H4 (cell line): ENCODE measurements around the gene SCFD2. TPM values are rescaled to one million over a fixed set of nuclear protein-coding genes. Genes with fewer than 3 reads are reported as not detected.
"Not testable (repeated sequence)": the region's sequence is repeated elsewhere in the genome, so short reads cannot be mapped to it uniquely, and the experiment has no call there.

Experiments
- DNase-seq: peaks from one replicate; pipeline ENCODE4 v3.0.0-alpha.2; 2015; ENCODE audit warnings: low spot score
- total RNA-seq: library from RNA; depleted of rRNA; stranded (reverse); fragments of >200 nt; shearing (Covaris generic); gene quantifications from 2 replicates; pipeline ENCODE4 v1.2.3, GENCODE V29; 2014

The SCFD2 gene
- total RNA-seq, 1 experiment from 2014 or later: 15.6 TPM

DNA sequence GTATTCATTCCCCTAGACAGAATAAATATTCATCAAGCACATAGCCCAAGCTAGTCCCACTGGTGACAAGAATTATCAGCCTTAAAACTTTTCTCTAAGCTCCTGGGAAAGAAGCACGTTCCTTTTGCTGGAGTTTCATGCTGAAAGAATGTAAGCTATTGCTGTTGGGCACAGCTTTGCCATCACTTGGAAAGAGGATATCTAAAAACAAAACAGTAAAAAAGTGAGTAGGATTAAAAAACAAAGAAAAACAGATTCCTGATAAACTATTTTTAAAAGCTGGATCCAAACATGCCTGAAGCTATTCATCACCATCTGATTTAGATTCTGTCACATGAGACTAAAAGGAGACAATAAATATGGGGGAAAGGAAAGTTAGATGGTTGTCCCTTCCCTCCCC lies 176.8 kb downstream of the SCFD2 start:
- DNase-seq: no peak

GRCh38 chr4:53186714-53187358 lies 179.0 kb downstream of the SCFD2 start:
- DNase-seq: no peak

GRCh38 chr4:53185869-53186585 lies 179.8 kb downstream of the SCFD2 start:
- DNase-seq: no peak

DNA sequence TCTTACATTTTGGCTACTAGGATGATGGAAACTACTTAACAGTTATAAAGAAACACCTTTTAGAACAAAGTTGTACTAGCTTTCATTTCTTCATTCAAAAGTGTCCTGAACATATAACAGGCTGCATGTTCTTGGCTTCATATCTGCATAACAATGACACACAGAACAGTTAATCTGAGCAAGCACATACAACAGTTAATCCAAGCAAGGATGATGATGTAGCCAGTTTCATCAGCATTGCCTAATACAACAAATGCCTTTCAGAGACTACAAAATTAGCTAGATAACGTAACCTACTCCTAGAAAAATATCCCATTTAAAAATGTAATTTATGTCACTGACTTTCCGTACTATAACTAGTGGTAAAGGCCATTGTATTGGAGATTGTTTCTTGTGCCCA lies 182.1 kb downstream of the SCFD2 start:
- no peak for DNase-seq

- DNase-seq: not testable (repeated sequence)
Measured at GRCh38 chr4:53177751-53178150, 188.1 kb downstream of the SCFD2 start.

- no peak for DNase-seq
Measured at GRCh38 chr4:53175640-53176039, 190.2 kb downstream of the SCFD2 start.

DNA sequence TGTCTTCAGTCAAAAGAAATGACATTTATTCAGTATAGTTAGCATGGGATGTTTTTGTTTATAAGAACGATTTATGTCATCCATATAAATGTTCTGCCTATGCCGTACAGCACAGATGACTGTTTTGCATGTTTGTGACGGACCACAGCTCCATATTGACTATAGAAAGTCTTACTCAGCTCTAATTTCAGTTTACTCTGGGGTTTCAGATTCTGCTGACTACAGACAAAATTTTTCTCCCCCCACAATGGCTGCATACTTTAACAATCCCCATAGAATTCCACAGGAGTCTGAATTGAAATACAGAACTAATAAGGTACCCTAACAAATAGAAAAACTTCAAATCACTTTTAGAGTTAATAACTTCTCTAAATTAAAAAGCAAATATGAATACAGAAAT lies 191.0 kb downstream of the SCFD2 start:
- DNase-seq: no peak

- DNase-seq: no peak
Measured at GRCh38 chr4:53173576-53173975, 192.3 kb downstream of the SCFD2 start.

DNA sequence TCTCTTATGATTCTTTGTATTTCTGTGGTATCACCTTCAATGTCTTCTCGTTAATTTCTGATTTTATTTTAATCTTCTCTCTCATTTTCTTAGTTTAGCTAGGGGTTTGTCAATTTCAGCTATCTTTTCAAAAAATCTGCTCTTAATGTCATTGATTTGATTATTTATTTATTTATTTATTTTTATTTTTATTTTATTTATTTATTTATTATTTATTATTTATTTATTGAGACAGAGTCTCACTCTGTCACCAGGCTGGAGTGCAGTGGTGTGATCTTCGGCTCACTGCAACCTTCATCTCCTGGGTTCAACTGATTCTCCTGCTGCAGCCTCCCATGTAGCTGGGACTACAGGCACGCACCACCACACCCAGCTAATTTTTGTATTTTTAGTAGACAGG lies 194.1 kb downstream of the SCFD2 start:
- no peak for DNase-seq

DNA sequence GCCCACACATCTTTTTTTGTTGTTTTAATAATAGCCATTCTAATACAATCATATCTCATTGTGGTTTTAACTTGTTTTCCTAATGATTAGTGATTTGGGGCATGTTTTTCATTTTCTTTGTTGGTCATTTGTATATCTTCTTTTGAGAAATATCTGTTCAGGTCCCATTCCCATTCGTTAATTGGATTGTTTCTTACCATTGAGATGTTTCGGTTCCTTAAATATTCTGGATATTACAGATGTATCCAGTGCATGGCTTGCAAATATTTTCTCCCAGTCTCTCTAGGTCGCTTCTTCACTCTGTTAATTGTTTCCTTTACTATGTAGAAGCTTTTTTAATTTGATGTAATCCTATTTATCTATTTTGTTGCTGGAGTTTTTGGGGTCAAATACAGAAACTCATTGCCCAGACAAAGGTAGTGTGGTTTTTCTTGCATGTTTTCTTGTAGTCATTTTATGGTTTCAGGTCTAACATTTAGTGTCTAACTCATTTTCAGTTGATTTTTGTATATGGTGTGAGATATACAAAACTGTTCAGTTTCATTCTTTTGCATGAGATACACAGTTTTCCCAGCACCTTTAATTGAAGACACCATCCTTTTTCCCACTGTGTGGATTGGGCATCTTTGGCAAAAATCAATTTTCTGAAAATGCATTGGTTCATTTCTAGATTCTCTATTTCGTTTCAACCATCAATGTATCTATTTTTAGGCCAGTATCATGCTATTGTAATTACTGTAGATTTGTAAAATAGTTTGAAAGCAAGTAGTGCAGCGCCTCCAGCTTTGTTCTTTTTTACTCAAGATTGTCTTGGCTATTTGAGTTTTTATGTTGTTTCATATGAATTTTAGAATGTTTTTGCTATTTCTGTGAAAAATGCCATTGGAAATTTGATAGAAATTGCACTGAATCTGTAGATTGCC lies 195.9 kb downstream of the SCFD2 start:
- no peak for DNase-seq

DNA sequence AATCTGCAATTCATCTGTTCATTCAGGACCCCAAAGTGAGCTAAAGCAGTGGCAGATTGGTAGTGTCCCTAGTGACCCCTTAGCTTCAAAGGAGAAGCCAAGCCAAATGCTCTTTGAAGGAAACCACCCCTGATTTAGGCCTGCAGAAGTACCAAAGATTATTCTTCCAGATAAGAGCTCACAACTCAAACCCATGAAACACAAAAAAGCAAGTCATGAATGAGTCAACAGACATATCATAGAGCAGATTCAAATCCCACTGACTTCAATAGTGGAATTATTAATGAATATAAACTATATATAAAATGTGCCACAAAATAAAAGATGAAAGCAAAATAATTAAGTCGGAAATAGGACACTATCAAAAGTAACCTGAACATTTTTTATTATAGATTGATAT lies 197.6 kb downstream of the SCFD2 start:
- DNase-seq: no peak

GRCh38 chr4:53162969-53163368 lies 202.9 kb downstream of the SCFD2 start:
- DNase-seq: no peak

DNA sequence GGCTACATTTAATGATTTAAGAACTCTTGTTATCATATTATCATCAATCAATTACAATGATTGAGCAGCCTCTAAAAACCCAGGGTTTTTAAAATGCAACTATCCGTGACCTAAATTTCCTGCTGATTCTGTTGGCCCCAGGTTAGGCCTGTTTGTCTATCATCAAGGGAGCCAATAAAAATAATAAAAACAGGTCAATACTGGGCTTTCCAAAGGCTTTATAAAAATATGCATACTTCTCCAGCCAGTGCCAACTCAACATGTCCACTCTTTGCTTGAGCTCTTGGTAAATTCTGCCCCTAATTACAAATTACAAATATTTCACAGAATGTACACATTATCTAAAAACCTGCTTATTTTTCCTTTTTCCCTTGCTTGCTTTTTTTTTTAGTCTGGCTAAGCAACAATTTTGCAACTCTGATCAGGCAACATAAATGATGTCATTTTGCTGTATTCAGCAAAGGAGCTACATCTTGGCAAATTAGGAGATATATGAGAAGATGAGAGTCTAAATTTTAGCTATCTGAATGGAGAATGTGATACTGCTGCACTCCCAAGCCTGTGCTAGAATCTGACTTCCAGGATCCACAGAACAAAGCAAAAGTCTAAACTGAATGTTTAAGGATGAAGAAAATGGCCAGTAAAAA lies 204.0 kb downstream of the SCFD2 start:
- DNase-seq: no peak

DNA sequence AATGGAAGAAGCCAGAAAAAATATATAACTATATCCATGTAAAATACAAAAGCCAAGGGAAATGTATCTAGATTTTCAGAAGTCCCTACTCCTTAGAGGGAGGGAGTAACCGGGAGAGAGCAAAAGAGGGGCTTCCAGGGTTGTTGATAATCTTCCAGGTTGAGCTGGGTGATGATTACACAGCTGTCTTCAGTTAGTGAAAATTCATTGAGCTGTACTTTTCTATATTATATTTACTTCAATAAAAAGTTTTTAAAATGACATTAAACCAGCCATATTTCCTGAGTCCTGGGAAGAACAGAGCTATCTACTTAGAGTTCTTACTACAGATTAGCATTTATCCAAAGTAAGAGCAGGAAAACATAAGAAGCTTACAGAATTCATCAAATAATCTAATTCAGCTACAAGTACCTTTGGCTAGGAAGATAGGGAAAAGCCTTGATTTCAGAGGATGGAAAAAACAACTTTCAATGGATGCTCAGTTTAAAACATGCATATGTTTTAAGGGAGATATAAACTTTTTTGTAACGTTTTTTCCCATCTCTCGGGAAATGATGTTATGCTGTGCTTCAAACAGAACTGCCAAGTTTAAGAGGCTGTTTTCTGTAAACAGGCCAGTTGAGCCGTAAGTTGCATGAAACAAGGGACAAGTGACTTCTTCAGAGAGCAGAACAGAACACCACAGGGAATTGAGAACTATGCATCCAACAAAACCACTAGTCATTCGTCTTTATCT lies 204.6 kb downstream of the SCFD2 start:
- DNase-seq: no peak

DNA sequence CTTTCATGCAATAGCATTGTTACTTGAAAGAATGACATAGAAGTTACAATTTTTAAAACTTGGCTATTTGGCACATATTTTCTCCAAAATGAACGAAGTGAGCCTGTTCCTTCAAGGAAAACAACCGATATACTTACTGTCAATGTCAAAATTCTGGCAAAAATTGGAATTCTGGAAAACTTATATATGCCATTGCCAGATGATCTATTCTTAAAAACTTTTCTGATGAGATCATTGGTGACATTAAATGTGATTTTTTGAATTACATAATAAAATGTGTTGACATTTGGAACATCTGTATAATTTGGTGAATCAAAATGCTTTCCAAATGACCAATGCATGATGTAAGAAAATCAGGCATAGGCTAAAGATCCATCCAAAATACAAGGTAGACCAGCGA lies 209.0 kb downstream of the SCFD2 start:
- no peak for DNase-seq

GRCh38 chr4:53152467-53152866 lies 213.4 kb downstream of the SCFD2 start:
- DNase-seq: no peak

DNA sequence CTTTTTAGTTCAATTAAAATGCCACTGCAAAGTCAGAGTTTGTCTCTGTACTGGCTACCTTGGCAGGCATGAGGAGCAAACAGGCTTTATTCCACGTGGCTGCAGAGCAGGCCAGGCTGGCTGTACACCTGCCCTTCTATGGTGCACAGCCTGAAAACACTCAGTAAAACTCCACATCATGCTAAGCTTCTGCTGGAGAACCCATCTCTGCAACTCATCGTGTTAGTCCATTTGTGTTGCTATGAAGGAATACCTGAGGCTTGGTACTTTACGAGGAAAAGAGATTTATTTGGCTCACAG lies 214.4 kb downstream of the SCFD2 start:
- DNase-seq: no peak

- no peak for DNase-seq
Measured at GRCh38 chr4:53150631-53151488, 215.0 kb downstream of the SCFD2 start.

DNA sequence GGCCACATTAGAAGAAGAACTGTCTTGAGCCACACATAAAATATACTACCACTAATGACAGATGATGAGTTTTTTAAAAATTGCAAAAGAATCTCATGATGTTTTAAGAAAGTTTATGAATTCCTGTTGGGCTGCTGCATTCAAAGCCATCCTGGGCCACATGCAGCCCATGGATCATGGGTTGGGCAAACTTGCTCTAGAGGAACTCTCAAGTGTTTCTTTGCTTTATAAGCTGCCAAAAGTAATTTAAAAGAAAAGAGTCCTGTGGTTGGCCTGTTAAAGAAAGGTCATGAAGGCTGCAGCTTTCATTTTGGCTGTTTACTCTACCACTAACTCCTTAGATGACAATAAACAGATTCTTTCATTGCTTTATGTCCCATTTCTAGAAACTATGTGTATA lies 218.2 kb downstream of the SCFD2 start:
- DNase-seq: no peak

DNA sequence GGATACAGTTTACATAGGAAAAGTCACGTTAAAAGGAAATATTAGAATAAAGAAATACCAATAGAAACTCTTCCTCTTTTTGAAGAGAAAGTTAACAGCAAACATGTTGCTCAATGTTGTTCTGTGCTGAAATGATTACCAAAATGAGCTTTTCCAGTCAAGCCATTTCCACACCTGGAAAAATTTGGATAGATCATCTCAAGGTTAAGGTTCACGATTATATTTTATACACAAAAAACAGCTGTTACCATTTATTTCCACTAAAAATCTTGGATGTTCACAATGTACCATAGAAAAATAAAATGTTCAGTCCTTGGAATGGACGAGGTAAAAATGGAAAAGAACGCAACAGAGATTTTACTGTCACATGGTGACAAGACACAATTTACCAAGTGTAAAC lies 218.7 kb downstream of the SCFD2 start:
- no peak for DNase-seq

DNA sequence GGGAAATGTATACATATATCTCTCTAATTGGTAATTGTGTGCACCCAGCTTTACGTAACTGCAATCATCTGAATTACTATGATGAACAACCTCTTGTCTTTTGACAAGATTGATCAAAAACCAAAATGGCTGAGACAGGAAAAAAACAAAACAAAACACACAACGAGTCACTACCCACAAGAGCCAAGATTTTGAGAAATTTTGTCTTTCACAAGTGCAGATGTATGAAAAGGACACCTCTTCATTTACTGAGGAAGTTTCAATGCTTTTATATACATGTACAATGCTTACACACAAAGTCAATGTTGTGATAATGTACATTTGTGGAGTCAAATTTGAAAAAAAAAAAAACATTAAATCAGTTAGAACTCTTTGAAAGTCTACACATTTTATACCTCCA lies 224.6 kb downstream of the SCFD2 start:
- no peak for DNase-seq
